Upper lobe of left lung (tissue), 4 donors: Measurements from ENCODE around the gene LASP1.

Source experiments
- CTCF ChIP-seq, 6 experiments: fragments of 450-650 bp in 4 of 6; fragments of 200-600 bp in 2 of 6; sonication (generic) in 2 of 6; IDR thresholded peaks; one replicate each; pipeline ENCODE4 v1.5.1; 2016 to 2019; ENCODE audit warnings: antibody characterized with exemption in 6 of 6
- EP300 ChIP-seq, 4 donors: sonication (generic); formaldehyde crosslinking; IDR thresholded peaks; one replicate each; pipeline ENCODE4 v1.5.1; 2017; ENCODE audit warnings: antibody characterized with exemption in 4 of 4, control low read depth in 2 of 4
- POLR2A ChIP-seq, 4 donors: fragments of 450-650 bp; IDR thresholded peaks; one replicate each; pipeline ENCODE4 v1.5.1; 2016 to 2017; ENCODE audit warnings: antibody characterized with exemption in 4 of 4, mild to moderate bottlenecking in 2 of 4

DNA sequence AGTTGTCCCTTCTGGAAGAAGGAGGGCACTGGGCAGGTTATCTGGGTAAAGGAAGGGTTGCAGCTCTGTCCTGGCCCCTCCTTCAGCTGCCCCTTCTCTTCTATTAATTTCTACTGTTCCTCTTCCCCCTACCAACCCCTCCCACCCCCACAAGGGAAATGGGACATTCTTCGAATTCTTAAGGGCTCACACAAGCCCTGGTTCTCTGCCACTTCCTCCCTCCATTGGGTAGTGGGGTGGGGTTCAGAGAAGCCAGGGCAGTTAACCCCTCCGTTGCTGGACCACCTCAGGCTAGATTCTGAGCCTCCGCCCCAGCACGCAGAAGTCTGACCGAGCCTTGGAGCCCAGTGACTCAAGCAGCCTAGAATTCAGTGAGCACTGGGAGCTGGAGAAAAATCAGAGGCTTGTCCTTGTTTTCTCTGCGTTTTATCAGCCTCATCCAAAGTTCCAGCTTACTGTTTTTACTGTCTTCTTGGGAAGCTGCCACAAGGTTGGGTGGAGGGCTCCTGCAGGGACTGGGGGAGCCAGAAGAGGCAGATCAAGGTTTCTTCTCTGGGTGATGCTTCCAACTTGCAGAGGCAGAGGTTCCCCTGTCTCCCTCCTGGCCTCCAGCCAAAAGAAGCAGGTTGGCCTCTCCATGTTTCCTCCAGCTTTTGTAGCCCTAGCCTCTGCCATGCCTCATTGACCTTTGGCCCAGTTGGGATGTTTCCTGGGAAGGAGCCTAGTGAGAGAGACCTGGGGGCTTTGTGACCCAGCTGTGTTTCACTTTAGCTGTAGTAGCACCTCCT, 10.2 kb downstream of the LASP1 start:
- TF ChIP-seq POLR2A (IDR thresholded peaks at IDR 0.05) (no peak), CTCF (IDR thresholded peaks at IDR 0.05) (no peak), EP300 (IDR thresholded peaks at IDR 0.05) (no peak)
